GM13976 (cell line): ENCODE data around the gene PEX5L.

Source experiments
- DNase-seq: peaks from one replicate; pipeline ENCODE4 v3.0.0; 2012; ENCODE audit warnings: low spot score
- in situ Hi-C: fragments of 300-500 bp; cut with MboI; formaldehyde crosslinking; loops from one replicate; pipeline ENCODE4 v1.12.0; 2022; ENCODE audit warnings: low sequenced_read_pairs, mixed read lengths, inconsistent platforms; ENCODE audit not compliant: unreplicated experiment
- TF ChIP-seq, protein P1 (sequence below): IDR thresholded peaks from 2 replicates; pipeline ENCODE4 v1.5.1; 2012; ENCODE audit warnings: borderline replicate concordance, mild to moderate bottlenecking; ENCODE audit not compliant: insufficient read depth; ENCODE audit errors: extremely low read depth, missing control alignments, control extremely low read depth

PEX5L gene

DNA sequence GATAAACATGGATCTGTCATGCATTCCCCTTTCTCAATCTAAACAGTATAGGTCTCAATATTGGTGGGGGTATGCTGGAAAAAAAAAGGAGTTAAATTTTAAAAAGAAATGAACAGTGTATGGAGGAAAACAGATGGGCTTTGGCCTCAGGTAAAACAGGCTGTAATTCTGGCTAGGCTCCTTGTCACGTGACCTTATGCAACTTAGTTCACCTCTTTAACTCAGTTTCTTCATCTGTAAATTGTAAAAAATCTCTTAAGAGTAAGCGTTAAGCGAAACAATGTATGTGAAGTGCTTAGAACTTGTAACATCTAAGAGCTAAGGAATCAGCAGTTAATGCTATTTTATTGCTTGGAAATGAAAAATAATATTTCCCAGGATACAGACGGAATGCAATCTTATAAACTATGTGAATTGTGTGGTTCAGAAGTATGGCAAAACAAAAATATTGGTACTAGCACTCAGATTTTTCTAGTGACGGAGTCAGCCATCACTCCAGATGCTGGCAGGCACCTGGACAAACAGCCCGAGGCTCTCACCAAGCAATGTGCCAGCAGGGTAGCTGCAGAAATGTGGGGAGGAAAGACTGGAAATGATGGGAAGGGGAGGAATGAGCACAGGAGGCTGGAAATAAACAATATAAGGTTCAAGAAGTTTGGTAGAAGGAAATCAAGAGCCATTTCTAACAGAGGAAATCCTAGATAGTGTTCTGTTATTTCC is 211.1 kb downstream of the PEX5L start:
- in situ Hi-C loops, result no loop called here
- DNase-seq, result no peak
- TF ChIP-seq, protein P1, sequence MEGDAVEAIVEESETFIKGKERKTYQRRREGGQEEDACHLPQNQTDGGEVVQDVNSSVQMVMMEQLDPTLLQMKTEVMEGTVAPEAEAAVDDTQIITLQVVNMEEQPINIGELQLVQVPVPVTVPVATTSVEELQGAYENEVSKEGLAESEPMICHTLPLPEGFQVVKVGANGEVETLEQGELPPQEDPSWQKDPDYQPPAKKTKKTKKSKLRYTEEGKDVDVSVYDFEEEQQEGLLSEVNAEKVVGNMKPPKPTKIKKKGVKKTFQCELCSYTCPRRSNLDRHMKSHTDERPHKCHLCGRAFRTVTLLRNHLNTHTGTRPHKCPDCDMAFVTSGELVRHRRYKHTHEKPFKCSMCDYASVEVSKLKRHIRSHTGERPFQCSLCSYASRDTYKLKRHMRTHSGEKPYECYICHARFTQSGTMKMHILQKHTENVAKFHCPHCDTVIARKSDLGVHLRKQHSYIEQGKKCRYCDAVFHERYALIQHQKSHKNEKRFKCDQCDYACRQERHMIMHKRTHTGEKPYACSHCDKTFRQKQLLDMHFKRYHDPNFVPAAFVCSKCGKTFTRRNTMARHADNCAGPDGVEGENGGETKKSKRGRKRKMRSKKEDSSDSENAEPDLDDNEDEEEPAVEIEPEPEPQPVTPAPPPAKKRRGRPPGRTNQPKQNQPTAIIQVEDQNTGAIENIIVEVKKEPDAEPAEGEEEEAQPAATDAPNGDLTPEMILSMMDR, result no peak

DNA sequence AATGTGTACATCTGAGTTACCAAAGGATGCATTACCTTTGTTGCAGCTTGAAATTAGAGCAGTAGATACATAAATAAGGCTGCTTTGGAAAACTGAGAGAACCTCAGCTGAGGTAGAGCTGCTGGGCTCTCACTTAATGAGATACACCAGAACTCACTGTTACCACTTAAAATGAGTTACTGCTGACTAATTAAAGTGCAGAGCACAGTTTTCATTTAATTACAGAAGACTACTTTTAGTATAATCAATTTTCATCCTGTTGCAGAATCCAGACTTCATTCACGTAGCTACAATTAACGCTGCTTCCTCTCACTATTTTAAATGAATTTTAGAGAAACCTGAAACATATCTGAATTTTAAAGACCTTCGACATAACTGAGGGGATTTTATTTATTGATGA is 214.4 kb downstream of the PEX5L start:
- in situ Hi-C loops, result loop anchor here (25.0 kb wide), 1 partner anchor 765 kb away; no protein-coding TSS in a partner anchor
- TF ChIP-seq, protein P1, result no peak
- DNase-seq, result no peak

DNA sequence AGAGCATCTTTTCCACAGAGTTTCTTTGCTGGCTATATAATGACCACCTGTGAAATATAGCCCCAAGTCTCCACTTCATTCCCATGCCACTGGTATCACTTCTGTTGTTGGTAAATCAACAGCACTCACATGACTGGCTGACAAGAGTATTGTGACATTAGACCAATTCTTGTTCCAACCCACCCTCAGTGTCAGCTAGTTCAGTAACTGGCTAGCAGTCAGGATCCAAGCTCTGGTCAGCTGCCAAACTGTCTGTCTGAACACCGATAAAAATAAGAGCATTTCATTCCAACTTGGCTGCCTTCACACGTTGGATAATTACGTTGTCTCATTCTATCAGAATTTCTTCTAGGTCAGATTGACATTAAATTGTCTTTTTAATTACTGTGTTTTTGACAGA is 217.4 kb downstream of the PEX5L start:
- no peak for DNase-seq
- TF ChIP-seq, protein P1, result no peak
- in situ Hi-C loops, result loop anchor here (25.0 kb wide), 1 partner anchor 768 kb away; no protein-coding TSS in a partner anchor

DNA sequence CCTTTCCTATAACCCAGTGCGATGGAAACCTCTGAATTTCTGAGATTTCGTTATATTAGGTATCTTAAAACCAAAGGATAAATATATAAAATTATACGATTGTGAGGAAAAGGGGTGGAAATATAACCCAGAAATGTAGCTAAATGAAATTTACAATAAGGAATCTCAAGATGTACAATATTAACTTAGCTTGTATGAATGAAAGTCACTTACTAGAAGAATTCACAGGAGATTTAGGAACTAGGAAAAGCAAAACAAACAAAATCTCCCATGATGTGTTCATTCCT is 224.7 kb downstream of the PEX5L start:
- DNase-seq, result no peak
- TF ChIP-seq, protein P1, result no peak
- in situ Hi-C loops, result loop anchor here (25.0 kb wide), 1 partner anchor 775 kb away; no protein-coding TSS in a partner anchor

DNA sequence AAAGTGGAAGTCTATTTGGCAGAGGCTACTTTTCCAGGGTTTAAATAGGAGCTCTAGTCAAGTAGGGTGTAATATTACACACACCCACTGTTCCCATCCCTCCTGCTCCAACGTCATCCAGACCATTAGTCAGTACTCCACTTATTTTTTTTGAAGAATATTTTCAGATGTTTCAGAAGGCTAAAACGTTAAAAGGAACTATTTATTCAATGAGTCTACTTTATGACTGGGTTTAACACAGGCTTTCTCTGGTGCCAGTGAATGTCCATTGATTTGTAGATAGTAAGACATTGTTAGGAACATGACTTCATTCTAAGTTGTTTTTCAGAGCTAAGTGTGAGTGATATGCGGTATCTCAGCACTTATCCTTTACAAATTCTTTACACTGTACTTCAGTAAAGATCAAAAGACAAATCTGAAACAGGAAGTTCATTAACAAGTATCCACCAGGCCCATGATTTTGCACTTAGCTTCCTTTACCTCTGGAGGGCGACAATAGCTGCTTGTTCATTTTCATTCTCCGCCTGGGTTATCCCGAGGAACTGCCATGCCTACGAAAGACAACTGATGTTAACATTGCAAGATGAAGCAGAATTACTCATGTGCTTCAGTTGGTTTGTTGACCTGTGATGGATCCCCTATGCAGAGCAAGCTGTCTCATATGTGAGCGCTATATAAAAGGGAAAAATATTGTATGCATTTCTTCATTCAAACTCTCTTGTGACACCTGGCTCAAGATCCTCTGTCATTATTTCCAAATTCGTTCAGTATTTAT is 225.2 kb downstream of the PEX5L start:
- in situ Hi-C loops, result loop anchor here (25.0 kb wide), 1 partner anchor 776 kb away; no protein-coding TSS in a partner anchor
- DNase-seq, result peak; percentile 63
- TF ChIP-seq, protein P1, result peak; percentile 41

DNA sequence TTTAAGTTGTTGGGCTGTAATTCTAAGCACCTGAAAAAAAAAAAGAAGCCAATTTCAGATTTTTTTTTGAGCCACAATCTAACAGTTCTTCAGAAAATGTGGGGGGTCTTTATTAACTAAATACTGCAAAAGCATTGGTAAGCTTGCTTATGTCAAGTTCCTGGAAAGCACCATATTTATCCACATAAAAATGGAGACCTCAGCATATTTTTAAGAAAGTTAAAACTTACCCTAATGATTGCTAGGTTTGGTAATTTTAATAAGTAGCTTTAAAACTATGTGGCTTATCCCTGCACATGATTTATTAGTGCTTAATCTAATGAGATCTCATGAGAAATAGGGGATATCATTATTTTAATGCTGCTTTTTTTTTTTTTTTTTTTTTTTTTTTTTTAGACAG is 227.1 kb downstream of the PEX5L start:
- DNase-seq, result no peak
- in situ Hi-C loops, result loop anchor here (25.0 kb wide), 1 partner anchor 778 kb away; no protein-coding TSS in a partner anchor
- TF ChIP-seq, protein P1, result no peak
